Hepatocyte (in vitro differentiated cells): Measurements from ENCODE around the gene ZC3H12C.

Source experiments
- EZH2 ChIP-seq: fragments of 200-600 bp; sonication (generic); IDR thresholded peaks from 2 replicates; pipeline ENCODE4 v1.6.1; 2016; ENCODE audit warnings: antibody characterized with exemption, mild to moderate bottlenecking, borderline replicate concordance
- TF ChIP-seq, protein P1 (sequence below): fragments of 200-600 bp; sonication (generic); IDR thresholded peaks from 2 replicates; pipeline ENCODE4 v1.5.1; 2016; ENCODE audit warnings: antibody characterized with exemption, mild to moderate bottlenecking; ENCODE audit not compliant: poor library complexity

DNA sequence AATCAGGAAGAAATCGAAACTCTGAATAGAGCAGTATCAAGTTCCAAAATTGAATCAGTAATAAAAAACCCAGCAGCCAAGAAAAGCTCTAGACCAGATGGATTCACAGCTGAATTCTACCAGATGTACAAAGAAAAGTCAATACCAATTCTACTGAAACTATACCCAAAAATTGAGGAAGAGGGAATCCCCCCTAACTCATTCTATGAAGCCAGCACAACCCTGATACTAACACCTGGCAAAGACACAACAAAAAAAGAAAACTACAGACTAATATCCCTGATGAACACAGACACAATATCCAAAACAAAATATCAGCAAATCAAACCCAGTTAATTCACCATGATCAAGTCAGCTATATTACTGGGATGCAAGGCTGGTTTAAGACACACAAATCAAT lies 97.7 kb downstream of the ZC3H12C start:
- TF ChIP-seq, protein P1, sequence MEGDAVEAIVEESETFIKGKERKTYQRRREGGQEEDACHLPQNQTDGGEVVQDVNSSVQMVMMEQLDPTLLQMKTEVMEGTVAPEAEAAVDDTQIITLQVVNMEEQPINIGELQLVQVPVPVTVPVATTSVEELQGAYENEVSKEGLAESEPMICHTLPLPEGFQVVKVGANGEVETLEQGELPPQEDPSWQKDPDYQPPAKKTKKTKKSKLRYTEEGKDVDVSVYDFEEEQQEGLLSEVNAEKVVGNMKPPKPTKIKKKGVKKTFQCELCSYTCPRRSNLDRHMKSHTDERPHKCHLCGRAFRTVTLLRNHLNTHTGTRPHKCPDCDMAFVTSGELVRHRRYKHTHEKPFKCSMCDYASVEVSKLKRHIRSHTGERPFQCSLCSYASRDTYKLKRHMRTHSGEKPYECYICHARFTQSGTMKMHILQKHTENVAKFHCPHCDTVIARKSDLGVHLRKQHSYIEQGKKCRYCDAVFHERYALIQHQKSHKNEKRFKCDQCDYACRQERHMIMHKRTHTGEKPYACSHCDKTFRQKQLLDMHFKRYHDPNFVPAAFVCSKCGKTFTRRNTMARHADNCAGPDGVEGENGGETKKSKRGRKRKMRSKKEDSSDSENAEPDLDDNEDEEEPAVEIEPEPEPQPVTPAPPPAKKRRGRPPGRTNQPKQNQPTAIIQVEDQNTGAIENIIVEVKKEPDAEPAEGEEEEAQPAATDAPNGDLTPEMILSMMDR: no peak
- TF ChIP-seq EZH2: no peak
